G401 (cell line): ENCODE data around the gene SDC3. TPM values are rescaled to one million over a fixed set of nuclear protein-coding genes. Genes with fewer than 3 reads are reported as not detected.

ENCODE experiments used
- DNase-seq: peaks from one replicate; pipeline ENCODE4 v3.0.0-alpha.2; 2015; ENCODE audit warnings: low spot score
- in situ Hi-C: cut with HindIII; loops from 2 replicates; pipeline ENCODE4 v1.10.0; 2016; ENCODE audit warnings: low sequenced_read_pairs, mixed read lengths
- total RNA-seq: library from RNA; depleted of rRNA; stranded (reverse); fragments of >200 nt; shearing (Covaris generic); gene quantifications from 2 replicates; pipeline ENCODE4 v1.2.3, GENCODE V29; 2014

SDC3 gene
- total RNA-seq, 1 experiment from 2014 or later, result 23.0 TPM

- in situ Hi-C loops, result no loop called here
Observed at GRCh38 chr1:30895382-30895943, 13.1 kb downstream of the SDC3 start.

GRCh38 chr1:30894508-30894973 is 14.0 kb downstream of the SDC3 start:
- in situ Hi-C loops, result no loop called here
- DNase-seq, result no peak

More at GRCh38 chr1:30895382-30895943, 13.1 kb downstream of the SDC3 start:
- DNase-seq, result no peak

GRCh38 chr1:30893776-30894507 is 14.6 kb downstream of the SDC3 start:
- in situ Hi-C loops, result no loop called here

GRCh38 chr1:30892671-30893073 is 15.9 kb downstream of the SDC3 start:
- in situ Hi-C loops, result no loop called here
- no peak for DNase-seq

More at GRCh38 chr1:30893776-30894507, 14.6 kb downstream of the SDC3 start:
- no peak for DNase-seq

GRCh38 chr1:30891227-30891552 is 17.4 kb downstream of the SDC3 start:
- in situ Hi-C loops, result no loop called here
- DNase-seq, result no peak

GRCh38 chr1:30890502-30891226 is 17.9 kb downstream of the SDC3 start:
- DNase-seq, result no peak
- in situ Hi-C loops, result no loop called here

- no peak for DNase-seq
- in situ Hi-C loops, result no loop called here
Observed at GRCh38 chr1:30889511-30889910, 19.0 kb downstream of the SDC3 start.

GRCh38 chr1:30888975-30889374 is 19.6 kb downstream of the SDC3 start:
- in situ Hi-C loops, result no loop called here
- no peak for DNase-seq

GRCh38 chr1:30888391-30888790 is 20.2 kb downstream of the SDC3 start:
- no peak for DNase-seq
- in situ Hi-C loops, result no loop called here

- in situ Hi-C loops, result no loop called here
- DNase-seq, result no peak
Observed at GRCh38 chr1:30887485-30888315, 20.9 kb downstream of the SDC3 start.

- DNase-seq, result no peak
- in situ Hi-C loops, result no loop called here
Observed at GRCh38 chr1:30886710-30887428, 21.7 kb downstream of the SDC3 start.

GRCh38 chr1:30885570-30886522 is 22.7 kb downstream of the SDC3 start:
- in situ Hi-C loops, result no loop called here
- DNase-seq, result peak; percentile 58

GRCh38 chr1:30884723-30885122 is 23.8 kb downstream of the SDC3 start:
- no peak for DNase-seq
- in situ Hi-C loops, result no loop called here

GRCh38 chr1:30883389-30884172 is 25.0 kb downstream of the SDC3 start:
- in situ Hi-C loops, result no loop called here
- no peak for DNase-seq

- in situ Hi-C loops, result no loop called here
- peak; percentile 67 for DNase-seq
Observed at GRCh38 chr1:30882678-30883388, 25.7 kb downstream of the SDC3 start.

- no peak for DNase-seq
- in situ Hi-C loops, result no loop called here
Observed at GRCh38 chr1:30881319-30882181, 27.0 kb downstream of the SDC3 start.
